Ascending aorta (tissue), 2 donors: Measurements from ENCODE around the gene SKAP1. TPM values are rescaled to one million over a fixed set of nuclear protein-coding genes. Genes with fewer than 3 reads are reported as not detected.

Experiments used
- DNase-seq, 2 donors: peaks; one replicate each; pipeline ENCODE4 v3.0.0-alpha.2; 2019; ENCODE audit warnings: low spot score in 2 of 2
- H3K27ac ChIP-seq, 2 donors: fragments of 200-600 bp; sonication (generic); one replicate each; pipeline ENCODE4 v1.5.1; 2016 to 2017; ENCODE audit warnings: mild to moderate bottlenecking in 1 of 2
- H3K27me3 ChIP-seq: fragments of 200-600 bp; sonication (generic); one replicate; pipeline ENCODE4 v1.5.1; 2017
- H3K36me3 ChIP-seq, 2 donors: fragments of 200-600 bp; sonication (generic); one replicate each; pipeline ENCODE4 v1.5.1; 2016
- H3K4me1 ChIP-seq, 2 donors: fragments of 200-600 bp; sonication (generic); one replicate each; pipeline ENCODE4 v1.5.1; 2016 to 2017; ENCODE audit warnings: mild to moderate bottlenecking in 1 of 2
- H3K4me3 ChIP-seq, 2 donors: fragments of 200-600 bp; sonication (generic); one replicate each; pipeline ENCODE4 v1.5.1; 2016 to 2017; ENCODE audit warnings: mild to moderate bottlenecking in 1 of 2
- H3K9me3 ChIP-seq, 2 donors: fragments of 200-600 bp; sonication (generic); one replicate each; pipeline ENCODE4 v1.5.1; 2016
- CTCF ChIP-seq, 3 experiments: fragments of 200-600 bp in 2 of 3; fragments of 450-650 bp in 1 of 3; sonication (generic) in 2 of 3; IDR thresholded peaks; one replicate each; pipeline ENCODE4 v1.5.1; 2016 to 2019; ENCODE audit warnings: antibody characterized with exemption in 3 of 3, mild to moderate bottlenecking in 1 of 3, moderate library complexity in 1 of 3
- intact Hi-C: fragments of 100-400 bp; cut with DNase I; formaldehyde crosslinking; loops from one replicate; pipeline ENCODE4 v1.15.1; 2023
- total RNA-seq: library from RNA; depleted of rRNA; stranded (reverse); fragments of >200 nt; gene quantifications from one replicate; pipeline ENCODE4 v1.1.0, GENCODE V29; 2016

The SKAP1 gene
- total RNA-seq, 1 donor from 2014 or later = not detected

- no peak for DNase-seq
- no peak overlapping the region for H3K27ac ChIP-seq
- no peak for TF ChIP-seq CTCF (IDR thresholded peaks at IDR 0.05)
- H3K4me3 ChIP-seq = no peak overlapping the region
- H3K4me1 ChIP-seq = peaks cover 0 to 15% of the 10 kb centered on the region in 2 donors
- intact Hi-C loops = no loop called here
- H3K27me3 ChIP-seq = no peaks in the 10 kb centered on the region
- H3K9me3 ChIP-seq = no peaks in the 10 kb centered on the region
- H3K36me3 ChIP-seq = no peaks in the 10 kb centered on the region
Measured at GRCh38 chr17:48084932-48085331, 345.1 kb downstream of the SKAP1 start.

Other genes with a start within 250 kb of the SKAP1 start
- gene HOXB1, start 100.8 kb upstream of the SKAP1 start, total RNA-seq = not detected
- 55.3 TPM for gene HOXB2, start 114.9 kb upstream of the SKAP1 start, total RNA-seq
- 20.4 TPM for gene HOXB4, start 148.1 kb upstream of the SKAP1 start, total RNA-seq
- 19.3 TPM for gene HOXB3, start 160.0 kb upstream of the SKAP1 start, total RNA-seq
- gene HOXB5, start 163.6 kb upstream of the SKAP1 start, total RNA-seq = 0.53 TPM
- 5.1 TPM for gene HOXB6, start 174.8 kb upstream of the SKAP1 start, total RNA-seq
- gene HOXB7, start 180.8 kb upstream of the SKAP1 start, total RNA-seq = 15.0 TPM
- gene HOXB8, start 185.1 kb upstream of the SKAP1 start, total RNA-seq = not detected
- not detected for gene HOXB9, start 196.1 kb upstream of the SKAP1 start, total RNA-seq